ENCODE data around the gene PTPN20. TPM values are rescaled to one million over a fixed set of nuclear protein-coding genes. Genes with fewer than 3 reads are reported as not detected.

PTPN20 gene, protein sequence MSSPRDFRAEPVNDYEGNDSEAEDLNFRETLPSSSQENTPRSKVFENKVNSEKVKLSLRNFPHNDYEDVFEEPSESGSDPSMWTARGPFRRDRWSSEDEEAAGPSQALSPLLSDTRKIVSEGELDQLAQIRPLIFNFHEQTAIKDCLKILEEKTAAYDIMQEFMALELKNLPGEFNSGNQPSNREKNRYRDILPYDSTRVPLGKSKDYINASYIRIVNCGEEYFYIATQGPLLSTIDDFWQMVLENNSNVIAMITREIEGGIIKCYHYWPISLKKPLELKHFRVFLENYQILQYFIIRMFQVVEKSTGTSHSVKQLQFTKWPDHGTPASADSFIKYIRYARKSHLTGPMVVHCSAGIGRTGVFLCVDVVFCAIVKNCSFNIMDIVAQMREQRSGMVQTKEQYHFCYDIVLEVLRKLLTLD
- 0.34 and 0.45 TPM in 2 replicates for total RNA-seq

DNA sequence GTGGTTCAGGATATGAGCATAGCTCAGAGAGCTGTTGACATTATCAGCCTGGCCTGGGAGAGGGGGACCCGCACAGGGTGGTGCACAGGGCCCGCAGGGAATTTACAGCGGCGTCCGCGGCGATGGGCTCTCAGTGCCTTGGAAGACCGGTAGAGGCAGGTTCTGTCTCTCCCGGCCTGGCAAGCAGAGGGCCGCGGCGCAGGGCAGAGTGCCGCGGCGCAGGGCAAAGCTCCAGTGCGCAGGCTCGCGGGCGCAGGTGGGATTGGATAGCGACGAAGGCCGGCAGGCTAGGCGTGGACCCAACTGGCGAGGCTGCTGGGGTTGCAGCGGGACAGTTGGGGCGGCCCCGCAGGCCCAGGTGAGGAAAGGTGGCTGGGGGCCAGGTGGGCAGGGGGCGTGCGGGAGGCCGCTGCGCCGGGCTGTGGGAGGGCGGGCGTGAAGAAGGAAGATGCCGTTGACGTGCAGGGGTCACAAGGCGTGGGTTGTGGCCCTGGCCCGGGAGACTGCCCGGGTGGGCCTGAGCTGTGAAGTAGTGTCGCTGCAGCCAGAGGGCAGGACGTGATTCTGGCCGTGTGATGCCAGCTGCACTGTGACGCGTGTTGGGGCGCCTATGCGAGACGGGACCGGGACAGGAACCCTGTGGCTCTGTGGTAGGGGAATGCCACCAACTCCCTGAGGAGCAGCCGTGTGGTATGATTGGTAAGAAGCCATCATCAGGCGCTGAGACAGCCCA is at the start of gene PTPN20:
PTPN20 (plus strand) TSS at position 285 of the 733 bp plus-strand sequence. CDS start 21,072 bp downstream, outside the sequence.

